ENCODE data around the gene SFTA2. TPM values are rescaled to one million over a fixed set of nuclear protein-coding genes. Genes with fewer than 3 reads are reported as not detected.
A peak's percentile ranks its signal among the peaks of the same experiment; 100 is the strongest.

SFTA2 gene
- total RNA-seq, 1 experiment from 2014 or later = not detected

DNA sequence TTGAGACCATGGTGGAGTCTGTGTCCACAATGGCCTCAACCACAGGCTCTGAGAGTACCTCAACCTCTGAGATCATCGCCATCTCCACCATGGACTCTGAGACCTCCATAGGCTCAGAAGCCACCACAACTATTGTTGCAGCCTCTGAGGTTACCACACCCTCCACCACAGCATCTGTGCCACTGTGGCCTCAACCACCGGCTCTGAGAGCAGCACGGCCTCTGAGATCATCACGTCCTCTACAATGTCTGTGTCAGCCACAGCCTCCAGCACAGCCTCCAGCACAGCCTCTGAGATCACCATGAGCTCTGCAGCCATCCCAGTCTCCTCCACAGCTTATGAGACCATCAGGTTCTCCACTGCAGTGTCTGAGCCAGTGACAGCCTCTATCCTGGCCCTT, 32.1 kb upstream of the SFTA2 start:
- Histone ChIP-seq H2BK12ac (ENCODE audit: insufficient read length, low read depth, low read length) (no peak overlapping the region), H3K79me2 (ENCODE audit: insufficient read depth, low read length) (no peaks in the 10 kb centered on the region), H3K4me1 (ENCODE audit: insufficient read depth, low read length) (no peaks in the 10 kb centered on the region), H2AFZ (ENCODE audit: low read length) (no peak overlapping the region), H3K27me3 (ENCODE audit: insufficient read depth, low read length) (no peaks in the 10 kb centered on the region), H4K20me1 (ENCODE audit: control insufficient read depth, insufficient read depth, insufficient read length) (no peaks in the 10 kb centered on the region), H3K14ac (ENCODE audit: insufficient read depth, low read length) (no peak overlapping the region), H3K23ac (ENCODE audit: insufficient read length, low read depth, low read length) (no peak overlapping the region), H3K79me1 (ENCODE audit: insufficient read depth, low read depth, low read length, poor library complexity, severe bottlenecking) (no peaks in the 10 kb centered on the region), H3K4me2 (ENCODE audit: insufficient read depth, insufficient read length, low read length) (no peak overlapping the region), H2AK5ac (ENCODE audit: insufficient read length, low read length) (no peak overlapping the region), H3K9ac (ENCODE audit: extremely low read depth, insufficient read length, low read length) (no peak overlapping the region), H3T11ph (ENCODE audit: low read length) (no peak overlapping the region), H3K4ac (ENCODE audit: low read depth, low read length) (no peak overlapping the region), H3K23me2 (ENCODE audit: insufficient read length, low read depth, low read length, poor library complexity, severe bottlenecking) (no peaks in the 10 kb centered on the region), H2BK15ac (ENCODE audit: low read depth, low read length) (no peak overlapping the region), H4K8ac (replicated peaks; ENCODE audit: insufficient read length, low read depth, low read length) (no peak overlapping the region), H2BK5ac (ENCODE audit: insufficient read length, low read length) (no peak overlapping the region), H2BK120ac (ENCODE audit: low read depth, low read length, poor library complexity, severe bottlenecking) (no peak overlapping the region), H4K91ac (ENCODE audit: insufficient read length, low read depth, low read length) (no peak overlapping the region), H3K27ac (ENCODE audit: insufficient read length, low read depth, low read length) (no peak overlapping the region), H4K5ac (ENCODE audit: insufficient read length, low read depth, low read length) (no peak overlapping the region), H3K18ac (ENCODE audit: insufficient read length, low read depth, low read length) (no peak overlapping the region), H2BK20ac (ENCODE audit: low read depth, low read length, poor library complexity, severe bottlenecking) (no peak overlapping the region), H3K56ac (ENCODE audit: insufficient read length, low read depth, low read length) (no peak overlapping the region), H3K9me3 (ENCODE audit: control insufficient read depth, low read depth, low read length) (no peaks in the 10 kb centered on the region)
- WGBS (ENCODE audit: extremely low coverage, insufficient read length, low lambda C conversion rate) = no CpG with 5 or more reads among the region's 4 CpGs
- peaks cover 4 to 14% of the 10 kb centered on the region in 2 experiments; a peak in 3 of 4 replicates for H3K4me1 Mint-ChIP-seq
- H3K27ac Mint-ChIP-seq = 0 out of 7 replicates have a peak overlapping the region, but pooled peaks of 1 of the 3 experiments have one; percentile 12
- H3K9me3 Mint-ChIP-seq = peaks cover 0 to 3% of the 10 kb centered on the region in 2 experiments; a peak in 2 of 5 replicates
- peaks cover 0 to 1% (median 0%) of the 10 kb centered on the region in 3 experiments; a peak in 1 of 7 replicates for H3K36me3 Mint-ChIP-seq (ENCODE audit: insufficient read depth in 1 of 3, low read depth in 3 of 3)
- H3K27me3 Mint-ChIP-seq (ENCODE audit: low read depth) = peaks cover 18% of the 10 kb centered on the region
- TF ChIP-seq, protein P1, sequence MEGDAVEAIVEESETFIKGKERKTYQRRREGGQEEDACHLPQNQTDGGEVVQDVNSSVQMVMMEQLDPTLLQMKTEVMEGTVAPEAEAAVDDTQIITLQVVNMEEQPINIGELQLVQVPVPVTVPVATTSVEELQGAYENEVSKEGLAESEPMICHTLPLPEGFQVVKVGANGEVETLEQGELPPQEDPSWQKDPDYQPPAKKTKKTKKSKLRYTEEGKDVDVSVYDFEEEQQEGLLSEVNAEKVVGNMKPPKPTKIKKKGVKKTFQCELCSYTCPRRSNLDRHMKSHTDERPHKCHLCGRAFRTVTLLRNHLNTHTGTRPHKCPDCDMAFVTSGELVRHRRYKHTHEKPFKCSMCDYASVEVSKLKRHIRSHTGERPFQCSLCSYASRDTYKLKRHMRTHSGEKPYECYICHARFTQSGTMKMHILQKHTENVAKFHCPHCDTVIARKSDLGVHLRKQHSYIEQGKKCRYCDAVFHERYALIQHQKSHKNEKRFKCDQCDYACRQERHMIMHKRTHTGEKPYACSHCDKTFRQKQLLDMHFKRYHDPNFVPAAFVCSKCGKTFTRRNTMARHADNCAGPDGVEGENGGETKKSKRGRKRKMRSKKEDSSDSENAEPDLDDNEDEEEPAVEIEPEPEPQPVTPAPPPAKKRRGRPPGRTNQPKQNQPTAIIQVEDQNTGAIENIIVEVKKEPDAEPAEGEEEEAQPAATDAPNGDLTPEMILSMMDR (conservative IDR thresholded peaks at IDR 0.05) = no peak
- DNase-seq = no peak
- H3K4me3 Mint-ChIP-seq = no peak overlapping the region

Data from H9 (cell line).